ENCODE results near the gene CHIC1. TPM values are rescaled to one million over a fixed set of nuclear protein-coding genes. Genes with fewer than 3 reads are reported as not detected.

CHIC1 gene
- total RNA-seq, 1 experiment from 2014 or later: 9.4 TPM

GRCh38 chrX:73668779-73669178 is 105.8 kb downstream of the CHIC1 start:
- no peak overlapping the region for H3K4me3 Mint-ChIP-seq
- H3K36me3 Mint-ChIP-seq: peaks cover 66% of the 10 kb centered on the region
- no peak overlapping the region for H3K27ac Mint-ChIP-seq
- CTCF ChIA-PET: no interaction called here
- TF ChIP-seq ZMAT4 (CRISPR knock-in tag; IDR thresholded peaks at IDR 0.05) (no peak), NR3C1 (CRISPR knock-in tag; conservative IDR thresholded peaks at IDR 0.05; ENCODE audit: low read depth) (no peak), RORB (CRISPR knock-in tag; IDR thresholded peaks at IDR 0.05) (no peak), E2F5 (CRISPR knock-in tag; IDR thresholded peaks at IDR 0.05) (no peak), ZNF138 (CRISPR knock-in tag; conservative IDR thresholded peaks at IDR 0.05) (no peak), ZNF512 (CRISPR knock-in tag; IDR thresholded peaks at IDR 0.05; ENCODE audit: borderline replicate concordance) (no peak), AR (CRISPR knock-in tag; IDR thresholded peaks at IDR 0.05) (no peak), USF1 (CRISPR knock-in tag; IDR thresholded peaks at IDR 0.05) (no peak), ATF6 (CRISPR knock-in tag; IDR thresholded peaks at IDR 0.05) (no peak), NFYB (CRISPR knock-in tag; conservative IDR thresholded peaks at IDR 0.05; ENCODE audit: low read depth) (no peak), ZNF219 (CRISPR knock-in tag; IDR thresholded peaks at IDR 0.05; ENCODE audit: borderline replicate concordance) (no peak), SOX15 (CRISPR knock-in tag; IDR thresholded peaks at IDR 0.05) (no peak), PRDM15 (CRISPR knock-in tag; IDR thresholded peaks at IDR 0.05) (no peak), USF2 (CRISPR knock-in tag; IDR thresholded peaks at IDR 0.05) (no peak), TP53 (CRISPR knock-in tag; IDR thresholded peaks at IDR 0.05) (no peak), ZBTB21 (CRISPR knock-in tag; IDR thresholded peaks at IDR 0.05; ENCODE audit: borderline replicate concordance) (no peak), GRHL2 (CRISPR knock-in tag; IDR thresholded peaks at IDR 0.05; ENCODE audit: insufficient replicate concordance, severe bottlenecking) (no peak), ZNF396 (CRISPR knock-in tag; IDR thresholded peaks at IDR 0.05; ENCODE audit: borderline replicate concordance) (no peak), SMAD4 (CRISPR knock-in tag; IDR thresholded peaks at IDR 0.05) (no peak), ATF1 (CRISPR knock-in tag; IDR thresholded peaks at IDR 0.05) (no peak)
- POLR2A ChIA-PET: no interaction called here
- ATAC-seq: no peak
- H3K4me1 Mint-ChIP-seq: peaks cover 13% of the 10 kb centered on the region
- peaks cover 1% of the 10 kb centered on the region; the same call in 1 of the 2 replicates for H3K27me3 Mint-ChIP-seq (ENCODE audit: low read depth)
- H3K9me3 Mint-ChIP-seq: peaks cover 51% of the 10 kb centered on the region
- DNase-seq (ENCODE audit: low spot score): no peak
